Measurements from ENCODE around the gene MSI1.

Gene MSI1

GRCh38 chr12:120394483-120395367, 25.8 kb upstream of the MSI1 start:
- H3K4me1 Mint-ChIP-seq (ENCODE audit: low read depth) = no peaks in the 10 kb centered on the region
- no peak overlapping the region for H3K27ac Mint-ChIP-seq
- no peak for DNase-seq (ENCODE audit: low spot score)
- H3K9me3 Mint-ChIP-seq = no peaks in the 10 kb centered on the region
- no peaks in the 10 kb centered on the region for H3K36me3 Mint-ChIP-seq (ENCODE audit: low read depth)
- peaks cover 24% of the 10 kb centered on the region for H3K27me3 Mint-ChIP-seq (ENCODE audit: low read depth)
- H3K4me3 Mint-ChIP-seq = no peak overlapping the region

DNA sequence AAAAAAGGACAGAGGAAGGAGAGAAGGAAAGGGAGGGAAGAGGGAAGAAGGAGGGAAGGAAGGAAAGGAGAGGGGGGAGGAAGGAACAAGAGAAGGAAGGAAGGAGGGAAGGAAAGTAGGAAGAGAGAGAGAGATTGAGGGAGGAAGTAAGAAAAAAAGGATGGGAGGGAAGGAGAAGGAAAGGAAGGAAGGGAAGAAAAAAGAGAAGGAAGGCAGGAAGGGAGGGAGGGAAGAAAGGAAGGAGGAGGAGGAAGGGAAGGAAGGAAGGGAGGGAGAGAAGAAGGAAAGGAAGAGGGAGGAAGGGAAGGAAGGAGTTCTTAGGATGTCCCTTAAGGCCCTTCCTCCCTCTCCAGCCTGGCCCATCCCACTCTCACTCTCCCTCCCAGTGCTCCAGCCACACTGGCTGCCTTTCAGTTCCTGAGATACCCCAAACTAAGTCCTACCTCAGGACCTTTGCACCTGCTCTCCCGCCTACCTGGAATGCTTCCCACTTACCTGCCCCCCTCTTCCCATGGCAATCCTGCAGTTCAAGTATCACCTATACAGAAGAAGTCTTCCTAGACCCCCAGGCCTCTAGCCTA, 21.7 kb upstream of the MSI1 start:
- Mint-ChIP-seq H3K36me3 (ENCODE audit: low read depth) (no peaks in the 10 kb centered on the region), H3K9me3 (no peaks in the 10 kb centered on the region), H3K27ac (no peak overlapping the region), H3K4me3 (no peak overlapping the region), H3K4me1 (ENCODE audit: low read depth) (peaks cover 2% of the 10 kb centered on the region), H3K27me3 (ENCODE audit: low read depth) (peaks cover 46% of the 10 kb centered on the region)
- DNase-seq (ENCODE audit: low spot score) = no peak

DNA sequence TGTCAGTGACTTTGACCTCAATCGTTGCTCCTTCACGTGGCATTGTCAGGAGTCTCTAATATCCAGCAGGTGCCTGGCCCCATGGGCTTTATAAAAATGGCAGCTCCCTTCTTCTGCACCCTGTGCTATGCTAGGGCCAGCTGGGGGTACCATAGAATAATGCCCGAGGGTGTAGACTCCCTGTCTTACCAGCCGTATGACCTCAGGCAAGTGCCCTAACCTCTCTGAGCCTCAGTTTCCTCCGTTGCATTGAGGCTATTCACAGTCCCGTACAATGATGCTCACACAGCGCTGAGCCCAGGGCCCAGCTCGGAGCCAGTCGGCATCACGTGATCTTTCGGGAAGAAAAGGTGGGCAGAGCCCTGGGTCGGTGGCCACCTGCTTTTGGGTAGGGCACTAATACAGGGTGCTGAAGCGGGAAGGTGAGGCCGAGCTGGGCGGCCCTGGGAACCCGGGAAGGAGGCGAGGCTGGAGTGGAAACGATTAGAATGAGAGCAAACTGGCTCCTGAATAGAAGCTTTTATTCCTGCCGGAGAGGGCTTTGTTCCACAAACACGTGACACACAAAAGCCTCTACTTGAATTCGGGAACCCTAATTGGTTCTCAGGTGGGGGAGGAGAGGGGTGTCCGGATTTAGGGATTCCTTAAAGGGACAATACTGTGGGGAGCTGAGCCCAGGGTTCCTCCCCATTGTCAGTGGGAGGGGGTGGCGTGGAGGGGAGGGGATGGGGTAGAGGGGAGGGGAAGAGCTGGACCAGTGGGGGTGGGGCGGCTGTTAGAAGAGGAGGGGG, 19.9 kb upstream of the MSI1 start:
- H3K27ac Mint-ChIP-seq = no peak overlapping the region
- H3K36me3 Mint-ChIP-seq (ENCODE audit: low read depth) = no peaks in the 10 kb centered on the region
- DNase-seq (ENCODE audit: low spot score) = no peak
- peaks cover 2% of the 10 kb centered on the region for H3K4me1 Mint-ChIP-seq (ENCODE audit: low read depth)
- no peak overlapping the region for H3K4me3 Mint-ChIP-seq
- H3K9me3 Mint-ChIP-seq = no peaks in the 10 kb centered on the region
- peaks cover 42% of the 10 kb centered on the region for H3K27me3 Mint-ChIP-seq (ENCODE audit: low read depth)

GRCh38 chr12:120381752-120382419, 12.9 kb upstream of the MSI1 start:
- Mint-ChIP-seq H3K27me3 (ENCODE audit: low read depth) (peaks cover 29% of the 10 kb centered on the region), H3K9me3 (no peaks in the 10 kb centered on the region)

GRCh38 chr12:120378036-120378435, 9.1 kb upstream of the MSI1 start:
- no peaks in the 10 kb centered on the region for H3K4me1 Mint-ChIP-seq (ENCODE audit: low read depth)
- no peak overlapping the region for H3K27ac Mint-ChIP-seq
- no peaks in the 10 kb centered on the region for H3K9me3 Mint-ChIP-seq
- peaks cover 49% of the 10 kb centered on the region for H3K27me3 Mint-ChIP-seq (ENCODE audit: low read depth)
- DNase-seq (ENCODE audit: low spot score) = no peak
- H3K4me3 Mint-ChIP-seq = no peak overlapping the region
- no peaks in the 10 kb centered on the region for H3K36me3 Mint-ChIP-seq (ENCODE audit: low read depth)

More at GRCh38 chr12:120381752-120382419, 12.9 kb upstream of the MSI1 start:
- Mint-ChIP-seq H3K27ac (no peak overlapping the region), H3K4me1 (ENCODE audit: low read depth) (no peaks in the 10 kb centered on the region), H3K36me3 (ENCODE audit: low read depth) (no peaks in the 10 kb centered on the region), H3K4me3 (no peak overlapping the region)
- no peak for DNase-seq (ENCODE audit: low spot score)

DNA sequence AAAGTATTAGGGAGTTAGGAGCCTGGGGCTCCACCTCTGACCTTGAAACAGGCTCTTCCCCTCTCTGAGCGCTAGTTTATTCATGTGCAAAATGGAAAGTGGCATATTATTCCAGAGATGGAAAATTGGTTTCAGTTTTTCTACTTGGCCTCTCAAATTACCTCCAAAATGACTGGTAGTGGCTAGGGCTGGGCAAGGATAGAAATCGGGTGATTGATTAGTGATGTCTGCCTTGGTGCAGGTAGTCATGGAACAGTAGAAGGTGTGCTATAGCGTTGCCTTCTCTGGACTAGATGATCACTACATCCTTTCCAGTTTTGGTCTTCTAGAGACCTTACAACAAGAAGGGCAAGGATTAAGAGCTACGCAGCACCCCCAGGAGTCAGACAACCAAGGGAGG, 8.6 kb upstream of the MSI1 start:
- H3K27me3 Mint-ChIP-seq (ENCODE audit: low read depth) = peaks cover 53% of the 10 kb centered on the region
- H3K27ac Mint-ChIP-seq = no peak overlapping the region
- no peaks in the 10 kb centered on the region for H3K9me3 Mint-ChIP-seq
- H3K4me1 Mint-ChIP-seq (ENCODE audit: low read depth) = no peaks in the 10 kb centered on the region
- no peak overlapping the region for H3K4me3 Mint-ChIP-seq
- H3K36me3 Mint-ChIP-seq (ENCODE audit: low read depth) = no peaks in the 10 kb centered on the region
- no peak for DNase-seq (ENCODE audit: low spot score)

DNA sequence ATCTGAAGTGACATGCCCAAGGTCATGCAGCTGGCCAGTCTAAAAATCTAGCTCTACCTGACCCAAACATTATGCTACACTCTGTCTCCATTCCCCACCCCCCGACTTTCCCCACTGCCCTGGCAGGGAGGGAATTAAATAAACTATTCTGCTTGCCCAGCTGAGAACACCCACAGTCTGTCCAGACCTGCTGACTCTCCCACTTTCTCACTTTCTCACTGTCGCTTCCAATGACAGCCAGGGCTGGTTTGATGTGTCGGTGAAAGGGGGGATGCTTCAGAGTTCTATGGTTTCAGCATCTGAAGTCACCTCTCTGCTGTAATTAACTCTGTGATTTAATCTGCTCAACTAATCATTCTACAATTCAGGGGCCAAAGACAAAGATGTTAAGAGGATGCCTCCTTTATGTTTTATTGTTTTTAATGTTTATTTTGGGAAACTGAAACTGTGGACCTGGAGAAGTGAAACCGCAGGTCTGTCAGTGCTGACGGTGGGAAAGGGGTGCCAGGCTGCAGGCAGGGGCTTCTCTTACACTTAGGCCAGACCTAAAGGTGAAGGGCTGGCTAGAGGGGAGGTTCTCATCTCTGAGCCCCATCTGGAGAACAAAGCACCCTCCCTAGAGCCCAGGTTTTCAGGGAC, 8.1 kb upstream of the MSI1 start:
- no peak for DNase-seq (ENCODE audit: low spot score)
- Mint-ChIP-seq H3K27ac (no peak overlapping the region), H3K27me3 (ENCODE audit: low read depth) (peaks cover 56% of the 10 kb centered on the region), H3K4me1 (ENCODE audit: low read depth) (no peaks in the 10 kb centered on the region), H3K9me3 (no peaks in the 10 kb centered on the region), H3K4me3 (no peak overlapping the region), H3K36me3 (ENCODE audit: low read depth) (no peaks in the 10 kb centered on the region)

- Mint-ChIP-seq H3K4me3 (no peak overlapping the region), H3K27me3 (ENCODE audit: low read depth) (peaks cover 57% of the 10 kb centered on the region), H3K9me3 (no peaks in the 10 kb centered on the region), H3K36me3 (ENCODE audit: low read depth) (no peaks in the 10 kb centered on the region), H3K4me1 (ENCODE audit: low read depth) (no peaks in the 10 kb centered on the region), H3K27ac (no peak overlapping the region)
- DNase-seq (ENCODE audit: low spot score) = no peak
Measured at GRCh38 chr12:120376416-120376815, 7.5 kb upstream of the MSI1 start.

- H3K27me3 Mint-ChIP-seq (ENCODE audit: low read depth) = peaks cover 59% of the 10 kb centered on the region
- H3K27ac Mint-ChIP-seq = no peak overlapping the region
- H3K36me3 Mint-ChIP-seq (ENCODE audit: low read depth) = no peaks in the 10 kb centered on the region
- H3K9me3 Mint-ChIP-seq = no peaks in the 10 kb centered on the region
- no peak for DNase-seq (ENCODE audit: low spot score)
- no peaks in the 10 kb centered on the region for H3K4me1 Mint-ChIP-seq (ENCODE audit: low read depth)
- H3K4me3 Mint-ChIP-seq = no peak overlapping the region
Measured at GRCh38 chr12:120376009-120376408, 7.0 kb upstream of the MSI1 start.

GRCh38 chr12:120373683-120374082, 4.7 kb upstream of the MSI1 start:
- no peaks in the 10 kb centered on the region for H3K36me3 Mint-ChIP-seq (ENCODE audit: low read depth)
- peaks cover 7% of the 10 kb centered on the region for H3K4me1 Mint-ChIP-seq (ENCODE audit: low read depth)
- H3K27ac Mint-ChIP-seq = no peak overlapping the region
- no peaks in the 10 kb centered on the region for H3K9me3 Mint-ChIP-seq
- DNase-seq (ENCODE audit: low spot score) = no peak
- H3K27me3 Mint-ChIP-seq (ENCODE audit: low read depth) = peaks cover 72% of the 10 kb centered on the region
- H3K4me3 Mint-ChIP-seq = no peak overlapping the region

- Mint-ChIP-seq H3K36me3 (ENCODE audit: low read depth) (no peaks in the 10 kb centered on the region), H3K4me3 (peak overlapping the region; percentile 69), H3K9me3 (no peaks in the 10 kb centered on the region), H3K27me3 (ENCODE audit: low read depth) (peaks cover 79% of the 10 kb centered on the region), H3K4me1 (ENCODE audit: low read depth) (peaks cover 8% of the 10 kb centered on the region), H3K27ac (no peak overlapping the region)
- DNase-seq (ENCODE audit: low spot score) = no peak
Measured at GRCh38 chr12:120370343-120371243, 1.6 kb upstream of the MSI1 start.

- no peaks in the 10 kb centered on the region for H3K9me3 Mint-ChIP-seq
- peak overlapping the region; percentile 69 for H3K4me3 Mint-ChIP-seq
- DNase-seq (ENCODE audit: low spot score) = no peak
- H3K4me1 Mint-ChIP-seq (ENCODE audit: low read depth) = peaks cover 8% of the 10 kb centered on the region
- peaks cover 76% of the 10 kb centered on the region for H3K27me3 Mint-ChIP-seq (ENCODE audit: low read depth)
- H3K36me3 Mint-ChIP-seq (ENCODE audit: low read depth) = no peaks in the 10 kb centered on the region
- no peak overlapping the region for H3K27ac Mint-ChIP-seq
Measured at GRCh38 chr12:120369603-120370342, 809 bp upstream of the MSI1 start.

All from T-helper 2 cell treated with Interferon-gamma antibody and Interleukin-4, amounts not matched to agents 5 μg/mL and 100 μg/mL, for 36 hours (primary cell).